Activated CD4-positive, alpha-beta T cell treated with anti-CD3 and anti-CD28 coated beads, Interleukin-2, amount 10 ng/mL, durations not matched to agents 7 days and 5 days (primary cell): ENCODE results near the gene TRIM24. TPM values are rescaled to one million over a fixed set of nuclear protein-coding genes. Genes with fewer than 3 reads are reported as not detected.
"Not testable (repeated sequence)": the region's sequence is repeated elsewhere in the genome, so short reads cannot be mapped to it uniquely, and the experiment has no call there.

ENCODE experiments used
- CTCF ChIA-PET: fragments of 350-600 bp; sonication (Branson Sonifier 250); formaldehyde crosslinking; loops from one replicate; lab custom pipeline; 2021; ENCODE audit warnings: antibody characterized with exemption; lab: Charles Lee
- POLR2A ChIA-PET: fragments of 350-600 bp; sonication (Branson Sonifier 250); formaldehyde crosslinking; loops from one replicate; lab custom pipeline; 2021; ENCODE audit warnings: antibody characterized with exemption; lab: Charles Lee
- DNase-seq: peaks from one replicate; pipeline ENCODE4 v3.0.0-alpha.2; 2020
- H3K27ac Mint-ChIP-seq: one replicate; pipeline ENCODE4 v1.8.0; 2021; ENCODE audit warnings: mild to moderate bottlenecking, moderate library complexity, mixed read lengths
- H3K27me3 Mint-ChIP-seq: one replicate; pipeline ENCODE4 v1.8.0; 2021; ENCODE audit warnings: mixed read lengths
- H3K36me3 Mint-ChIP-seq: one replicate; pipeline ENCODE4 v1.8.0; 2021; ENCODE audit warnings: low read depth, mixed read lengths
- H3K4me1 Mint-ChIP-seq: one replicate; pipeline ENCODE4 v1.8.0; 2021; ENCODE audit warnings: mixed read lengths
- H3K4me3 Mint-ChIP-seq: one replicate; pipeline ENCODE4 v1.8.0; 2021; ENCODE audit warnings: mild to moderate bottlenecking, moderate library complexity, mixed read lengths
- H3K9me3 Mint-ChIP-seq: one replicate; pipeline ENCODE4 v1.8.0; 2021; ENCODE audit warnings: mixed read lengths
- total RNA-seq, 2 experiments: library from RNA; stranded (reverse); gene quantifications; one replicate each; pipeline ENCODE4 v1.2.3, GENCODE V29; 2021

TRIM24 gene
- total RNA-seq, 2 experiments from 2014 or later: 22.0 to 26.2 TPM

DNA sequence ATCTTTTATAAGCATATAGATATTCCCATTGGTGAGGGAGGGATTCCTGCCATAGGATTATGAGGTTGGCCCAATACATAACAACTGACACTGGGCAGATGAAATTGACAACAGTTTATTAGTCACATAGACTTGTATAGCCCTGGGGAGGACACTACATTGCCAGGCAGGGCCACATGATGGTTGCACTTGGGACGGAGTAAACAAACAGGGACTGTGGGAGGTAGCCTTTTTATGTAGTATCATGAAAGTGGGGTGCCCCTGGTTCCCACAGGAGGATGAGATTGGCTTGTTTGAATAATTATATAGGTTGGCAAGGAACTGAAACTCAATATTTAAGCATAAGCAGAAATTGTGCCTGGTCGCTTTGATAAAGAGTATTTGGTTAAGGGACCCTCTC is 23.5 kb downstream of the TRIM24 start:
- Mint-ChIP-seq H3K9me3 (peaks cover 6% of the 10 kb centered on the region), H3K27me3 (no peaks in the 10 kb centered on the region), H3K4me3 (no peak overlapping the region), H3K36me3 (peaks cover 16% of the 10 kb centered on the region), H3K27ac (no peak overlapping the region), H3K4me1 (peaks cover 28% of the 10 kb centered on the region)
- ChIA-PET POLR2A (no interaction called here), CTCF (no interaction called here)
- DNase-seq: no peak

DNA sequence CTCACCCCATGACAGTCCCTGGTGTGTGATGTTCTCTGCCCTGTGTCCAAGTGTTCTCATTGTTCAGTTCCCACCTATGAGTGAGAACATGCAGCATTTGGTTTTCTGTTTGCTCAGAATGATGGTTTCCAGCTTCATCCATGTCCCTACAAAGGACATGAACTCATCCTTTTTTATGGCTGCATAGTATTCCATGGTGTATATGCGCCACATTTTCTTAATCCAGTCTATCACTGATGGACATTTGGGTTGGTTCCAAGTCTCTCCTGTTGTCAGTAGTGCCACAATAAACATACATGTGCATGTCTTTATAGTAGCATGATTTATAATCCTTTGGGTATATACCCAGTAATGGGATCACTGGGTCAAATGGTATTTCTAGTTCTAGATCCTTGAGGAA is 25.4 kb downstream of the TRIM24 start:
- DNase-seq, H3K27ac Mint-ChIP-seq, CTCF ChIA-PET, POLR2A ChIA-PET, H3K4me3 Mint-ChIP-seq, H3K9me3 Mint-ChIP-seq, H3K27me3 Mint-ChIP-seq: not testable (repeated sequence)
- Mint-ChIP-seq H3K36me3 (peaks cover 25% of the 10 kb centered on the region), H3K4me1 (peaks cover 18% of the 10 kb centered on the region)

DNA sequence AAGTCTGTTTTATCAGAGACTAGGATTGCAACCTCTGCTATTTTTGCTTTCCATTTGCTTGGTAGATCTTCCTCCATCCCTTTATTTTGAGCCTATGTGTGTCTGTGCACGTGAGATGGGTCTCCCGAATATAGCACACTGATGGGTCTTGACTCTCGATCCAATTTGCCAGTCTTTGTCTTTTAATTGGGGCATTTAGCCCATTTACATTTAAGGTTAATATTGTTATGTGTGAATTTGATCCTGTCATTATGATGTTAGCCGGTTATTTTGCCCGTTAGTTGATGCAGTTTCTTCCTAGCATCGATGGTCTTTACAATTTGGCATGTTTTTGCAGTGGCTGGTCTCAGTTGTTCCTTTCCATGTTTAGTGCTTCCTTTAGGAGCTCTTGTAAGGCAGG is 29.1 kb downstream of the TRIM24 start:
- H3K4me3 Mint-ChIP-seq, H3K27me3 Mint-ChIP-seq: not testable (repeated sequence)

DNA sequence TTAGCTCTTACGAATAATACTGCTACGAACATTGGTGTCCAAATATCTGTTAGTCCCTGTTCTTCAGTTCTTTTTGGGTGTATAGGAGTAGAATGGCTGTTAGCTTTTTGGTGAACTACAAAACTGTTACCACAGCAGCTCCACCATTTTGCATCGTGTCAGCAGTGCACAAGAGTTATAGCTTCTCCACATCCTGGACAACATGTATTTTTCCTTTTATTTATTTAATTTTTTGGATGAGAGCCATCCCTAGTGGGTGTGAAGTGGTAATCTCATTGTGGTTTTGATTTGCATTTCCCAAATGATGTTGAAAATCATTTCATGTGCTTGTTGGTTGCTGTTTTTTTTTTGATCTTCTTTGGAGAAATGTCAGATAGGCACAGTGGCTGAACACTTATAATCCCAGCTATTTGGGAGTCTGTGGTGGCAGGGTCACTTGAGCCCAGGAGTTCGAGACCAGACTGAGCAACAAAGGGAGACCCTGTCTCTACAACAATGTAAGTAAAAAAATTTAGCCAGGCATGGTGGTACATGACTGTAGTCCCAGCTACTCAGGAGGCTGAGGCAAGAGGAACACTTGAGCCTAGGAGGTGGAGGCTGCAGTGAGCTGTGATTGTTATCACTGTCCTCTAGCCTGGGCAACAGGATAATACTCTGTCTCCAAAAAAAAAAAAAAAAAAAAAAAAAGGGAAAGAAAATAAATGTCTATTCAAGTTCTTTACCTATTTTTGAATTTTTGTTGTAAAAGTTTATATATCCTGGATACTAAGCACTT is 31.7 kb downstream of the TRIM24 start:
- Mint-ChIP-seq H3K4me1 (peaks cover 2% of the 10 kb centered on the region), H3K27ac (no peak overlapping the region), H3K36me3 (peaks cover 32% of the 10 kb centered on the region), H3K9me3 (peaks cover 13% of the 10 kb centered on the region), H3K4me3 (no peak overlapping the region), H3K27me3 (no peaks in the 10 kb centered on the region)
- CTCF ChIA-PET: interaction anchor here (0.8 kb wide), 1 partner anchor 11 kb away, joined by 3 read pairs; no protein-coding TSS in a partner anchor
- DNase-seq: no peak
- POLR2A ChIA-PET: no interaction called here

More for the DNA sequence above, 29.1 kb downstream of the TRIM24 start:
- peaks cover 33% of the 10 kb centered on the region for H3K36me3 Mint-ChIP-seq
- H3K4me1 Mint-ChIP-seq, H3K27ac Mint-ChIP-seq, CTCF ChIA-PET, POLR2A ChIA-PET, DNase-seq: not testable (repeated sequence)
- H3K9me3 Mint-ChIP-seq: peaks cover 14% of the 10 kb centered on the region

- ChIA-PET POLR2A (no interaction called here), CTCF (no interaction called here)
- Mint-ChIP-seq H3K4me3 (no peak overlapping the region), H3K4me1 (peaks cover 2% of the 10 kb centered on the region), H3K36me3 (peaks cover 34% of the 10 kb centered on the region), H3K9me3 (peaks cover 14% of the 10 kb centered on the region), H3K27me3 (no peaks in the 10 kb centered on the region), H3K27ac (no peak overlapping the region)
- no peak for DNase-seq
These were observed 32.4 kb downstream of the TRIM24 start for GRCh38 chr7:138492423-138492822.

- CTCF ChIA-PET: no interaction called here
- Mint-ChIP-seq H3K9me3 (peaks cover 12% of the 10 kb centered on the region), H3K27me3 (no peaks in the 10 kb centered on the region), H3K4me1 (peaks cover 2% of the 10 kb centered on the region), H3K36me3 (peaks cover 33% of the 10 kb centered on the region), H3K4me3 (no peak overlapping the region), H3K27ac (no peak overlapping the region)
- DNase-seq: no peak
- POLR2A ChIA-PET: no interaction called here
These were observed 33.5 kb downstream of the TRIM24 start for GRCh38 chr7:138493535-138493934.

- H3K4me1 Mint-ChIP-seq: no peaks in the 10 kb centered on the region
- H3K4me3 Mint-ChIP-seq: no peak overlapping the region
- H3K27me3 Mint-ChIP-seq: no peaks in the 10 kb centered on the region
- peaks cover 14% of the 10 kb centered on the region for H3K9me3 Mint-ChIP-seq
- peaks cover 38% of the 10 kb centered on the region for H3K36me3 Mint-ChIP-seq
- DNase-seq: no peak
- ChIA-PET CTCF (no interaction called here), POLR2A (no interaction called here)
- no peak overlapping the region for H3K27ac Mint-ChIP-seq
These were observed 35.4 kb downstream of the TRIM24 start for GRCh38 chr7:138495485-138495884.

DNA sequence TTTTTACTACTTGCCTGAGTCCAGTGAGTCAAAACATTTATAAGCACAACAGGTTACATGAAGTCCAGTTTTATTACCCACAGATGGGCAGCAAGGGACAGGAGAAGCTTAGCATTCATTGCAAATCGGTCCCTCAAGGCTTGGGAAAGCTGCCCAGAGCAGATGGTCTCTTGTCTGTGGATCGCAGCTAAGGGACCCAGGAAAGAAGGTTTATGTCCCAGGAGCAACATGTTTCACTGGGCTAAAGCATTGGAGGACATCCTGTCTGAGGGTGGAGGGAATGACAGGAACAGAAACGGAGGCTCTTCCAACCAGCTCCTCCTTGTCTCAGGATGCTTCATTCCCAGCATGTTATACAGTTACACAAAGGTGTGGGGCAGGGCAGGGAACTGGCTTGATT is 39.3 kb downstream of the TRIM24 start:
- no peak overlapping the region for H3K4me3 Mint-ChIP-seq
- no peaks in the 10 kb centered on the region for H3K27me3 Mint-ChIP-seq
- H3K9me3 Mint-ChIP-seq: peaks cover 8% of the 10 kb centered on the region
- no peak for DNase-seq
- no peak overlapping the region for H3K27ac Mint-ChIP-seq
- POLR2A ChIA-PET: no interaction called here
- peaks cover 31% of the 10 kb centered on the region for H3K36me3 Mint-ChIP-seq
- H3K4me1 Mint-ChIP-seq: peaks cover 4% of the 10 kb centered on the region
- CTCF ChIA-PET: no interaction called here

- H3K4me3 Mint-ChIP-seq, CTCF ChIA-PET, H3K27ac Mint-ChIP-seq, DNase-seq, H3K4me1 Mint-ChIP-seq, H3K9me3 Mint-ChIP-seq, H3K27me3 Mint-ChIP-seq, POLR2A ChIA-PET: not testable (repeated sequence)
- peaks cover 39% of the 10 kb centered on the region for H3K36me3 Mint-ChIP-seq
These were observed 40.2 kb downstream of the TRIM24 start for GRCh38 chr7:138500303-138500702.

GRCh38 chr7:138500892-138501291 is 40.8 kb downstream of the TRIM24 start:
- no peak for DNase-seq
- ChIA-PET POLR2A (no interaction called here), CTCF (no interaction called here)
- Mint-ChIP-seq H3K4me1 (peaks cover 4% of the 10 kb centered on the region), H3K27me3 (no peaks in the 10 kb centered on the region), H3K27ac (no peak overlapping the region), H3K9me3 (peaks cover 10% of the 10 kb centered on the region), H3K4me3 (no peak overlapping the region), H3K36me3 (peaks cover 40% of the 10 kb centered on the region)

DNA sequence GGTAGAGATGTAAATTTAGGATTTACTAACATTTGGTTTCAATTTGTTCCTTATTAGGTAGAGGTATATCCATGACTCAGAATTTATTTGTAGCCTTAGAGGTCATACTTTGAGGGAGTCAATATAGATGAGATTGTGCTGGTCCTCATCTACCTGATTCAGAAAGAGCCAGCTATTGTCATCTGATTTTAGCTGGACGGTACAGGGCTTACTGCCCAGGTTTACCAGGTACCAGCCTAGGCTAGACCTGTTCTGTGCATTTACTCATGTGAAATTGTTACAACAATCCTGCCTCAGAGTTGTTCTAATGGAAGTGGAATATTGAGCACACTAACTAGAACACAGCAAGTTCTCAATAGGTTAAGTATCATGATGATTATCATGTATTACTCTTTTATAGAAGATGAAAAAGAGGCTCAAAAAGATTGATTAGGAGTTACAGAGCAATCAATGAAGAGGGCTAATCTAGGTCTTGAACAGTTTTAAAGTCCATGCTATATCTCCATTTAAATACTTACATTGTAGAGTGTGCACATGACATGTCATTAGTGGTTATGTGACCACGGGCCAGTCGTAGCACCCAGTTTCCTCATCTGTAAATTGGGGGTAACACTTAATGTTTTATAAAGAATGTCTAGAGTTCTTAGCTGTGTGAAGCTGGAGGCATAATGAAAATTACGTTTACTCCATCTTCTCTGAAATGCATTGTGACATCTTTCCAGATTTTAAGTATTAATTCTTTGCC is 42.1 kb downstream of the TRIM24 start:
- no peak overlapping the region for H3K4me3 Mint-ChIP-seq
- POLR2A ChIA-PET: no interaction called here
- DNase-seq: no peak
- peaks cover 9% of the 10 kb centered on the region for H3K9me3 Mint-ChIP-seq
- H3K4me1 Mint-ChIP-seq: peaks cover 10% of the 10 kb centered on the region
- H3K27ac Mint-ChIP-seq: no peak overlapping the region
- no peaks in the 10 kb centered on the region for H3K27me3 Mint-ChIP-seq
- CTCF ChIA-PET: interaction anchor here (0.6 kb wide), 1 partner anchor 16 kb away, joined by 4 read pairs; no protein-coding TSS in a partner anchor
- peaks cover 45% of the 10 kb centered on the region for H3K36me3 Mint-ChIP-seq

DNA sequence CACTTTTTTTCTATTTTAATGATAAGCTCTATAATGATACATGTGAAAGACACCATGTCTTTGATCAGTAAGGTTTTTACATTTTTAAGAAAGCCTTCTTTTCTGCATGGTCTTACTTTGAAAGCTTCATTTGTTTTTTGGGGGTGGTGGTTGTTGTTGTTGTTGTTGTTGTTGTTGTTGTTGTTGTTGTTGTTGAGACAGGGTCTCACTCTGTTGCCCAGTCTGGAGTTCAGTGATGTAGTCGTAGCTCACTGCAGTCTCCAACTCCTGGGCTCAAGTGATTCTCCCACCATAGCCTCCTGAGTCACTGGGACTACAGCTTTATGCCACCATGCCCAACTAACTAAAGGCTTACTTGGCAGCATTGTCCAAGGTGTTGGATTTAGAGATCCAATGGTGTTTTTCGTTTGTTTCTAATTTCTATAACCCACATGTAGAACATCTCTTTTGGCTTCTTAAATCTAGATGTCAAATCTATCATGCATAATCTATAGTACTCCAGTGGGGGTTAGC is 45.4 kb downstream of the TRIM24 start:
- DNase-seq: no peak
- CTCF ChIA-PET: no interaction called here
- peaks cover 8% of the 10 kb centered on the region for H3K9me3 Mint-ChIP-seq
- H3K27me3 Mint-ChIP-seq: no peaks in the 10 kb centered on the region
- POLR2A ChIA-PET: no interaction called here
- H3K36me3 Mint-ChIP-seq: peaks cover 45% of the 10 kb centered on the region
- no peak overlapping the region for H3K27ac Mint-ChIP-seq
- peaks cover 16% of the 10 kb centered on the region for H3K4me1 Mint-ChIP-seq
- H3K4me3 Mint-ChIP-seq: no peak overlapping the region

GRCh38 chr7:138506764-138507163 is 46.7 kb downstream of the TRIM24 start:
- H3K4me3 Mint-ChIP-seq: no peak overlapping the region
- ChIA-PET POLR2A (no interaction called here), CTCF (no interaction called here)
- H3K27me3 Mint-ChIP-seq: no peaks in the 10 kb centered on the region
- no peak for DNase-seq
- H3K9me3 Mint-ChIP-seq: peaks cover 13% of the 10 kb centered on the region
- H3K36me3 Mint-ChIP-seq: peaks cover 57% of the 10 kb centered on the region
- no peak overlapping the region for H3K27ac Mint-ChIP-seq
- peaks cover 16% of the 10 kb centered on the region for H3K4me1 Mint-ChIP-seq
